Esophagus squamous epithelium (tissue), 5 donors: ENCODE data around the gene COPS9. TPM values are rescaled to one million over a fixed set of nuclear protein-coding genes. Genes with fewer than 3 reads are reported as not detected.

ENCODE experiments used
- DNase-seq: peaks from one replicate; lab custom pipeline; 2025; lab: John Stamatoyannopoulos, UW
- H3K27ac ChIP-seq, 4 donors: fragments of 200-600 bp; sonication (generic); one replicate each; pipeline ENCODE4 v1.5.1; 2016 to 2019; ENCODE audit warnings: mild to moderate bottlenecking in 1 of 4
- H3K27me3 ChIP-seq, 4 donors: fragments of 200-600 bp; sonication (generic); 1 replicate in 3 of 4; 2 replicates in 1 of 4; pipeline versions ENCODE4 v1.5.1 to v1.6.0; 2017 to 2021; ENCODE audit warnings: antibody characterized with exemption in 1 of 4
- H3K36me3 ChIP-seq, 3 donors: fragments of 200-600 bp; sonication (generic); one replicate each; pipeline ENCODE4 v1.5.1; 2016 to 2019
- H3K4me1 ChIP-seq, 3 donors: fragments of 200-600 bp; sonication (generic); one replicate each; pipeline ENCODE4 v1.5.1; 2017 to 2019
- H3K4me3 ChIP-seq, 4 donors: fragments of 200-600 bp; sonication (generic); 1 replicate in 3 of 4; 2 replicates in 1 of 4; pipeline ENCODE4 v1.5.1; 2016 to 2019; ENCODE audit warnings: mild to moderate bottlenecking in 2 of 4, moderate library complexity in 1 of 4
- H3K9me3 ChIP-seq, 3 donors: fragments of 200-600 bp; sonication (generic); one replicate each; pipeline ENCODE4 v1.5.1; 2016 to 2019
- CTCF ChIP-seq, 6 experiments: fragments of 450-650 bp in 4 of 6; fragments of 200-600 bp in 2 of 6; sonication (generic) in 2 of 6; IDR thresholded peaks; one replicate each; pipeline ENCODE4 v1.5.1; 2016 to 2019; ENCODE audit warnings: antibody characterized with exemption in 6 of 6, mild to moderate bottlenecking in 4 of 6, moderate library complexity in 4 of 6
- POLR2A ChIP-seq, 4 donors: fragments of 450-650 bp; IDR thresholded peaks; one replicate each; pipeline ENCODE4 v1.6.1; 2017; ENCODE audit warnings: antibody characterized with exemption in 4 of 4, mild to moderate bottlenecking in 4 of 4, moderate library complexity in 3 of 4
- WGBS, 2 donors: methylation state at CpG; one replicate each; pipeline ENCODE4 v1.1.5; 2018; 5-methylcytosine and 5-hydroxymethylcytosine counted together
- intact Hi-C: fragments of 100-400 bp; cut with DNase I; formaldehyde crosslinking; loops from one replicate; pipeline ENCODE4 v1.15.0; 2022
- total RNA-seq, 4 donors: library from RNA; depleted of rRNA; stranded (reverse); fragments of >200 nt; gene quantifications; one replicate each; pipeline ENCODE4 v1.1.0, GENCODE V29; 2016
- donor health status: DM: yes; HTN: yes; CAD: no.

COPS9 gene
- 100 to 1,000 TPM; 103 to 225 (median 195) TPM for total RNA-seq

GRCh38 chr2:240136013-240136670, at the start of gene COPS9:
COPS9 (minus strand) TSS chr2:240136305; CDS start chr2:240136284, 21 bp downstream.
- WGBS, 2 donors, result 0 to 7% methylated on average over 1 to 3 of the region's 79 CpGs
- intact Hi-C loops, result no loop called here
- H3K27ac ChIP-seq, result peak within 1 kb of the TSS; percentile 38 to 82 (median 76)
- peak within 1 kb of the TSS; percentile 63 to 89 (median 72) for H3K4me3 ChIP-seq
- H3K36me3 ChIP-seq, result peaks cover 0 to 28% (median 15%) of the 10 kb centered on the region in 3 donors
- no peaks in the 10 kb centered on the region for H3K27me3 ChIP-seq
- H3K9me3 ChIP-seq, result no peaks in the 10 kb centered on the region
- TF ChIP-seq CTCF (IDR thresholded peaks at IDR 0.05), result peak in 3 of 6 experiments; percentile 16 to 40 (median 16)
- TF ChIP-seq POLR2A (IDR thresholded peaks at IDR 0.05), result peak in 2 of 4 donors; percentile 51 to 55
- peaks cover 14 to 26% (median 22%) of the 10 kb centered on the region in 3 donors for H3K4me1 ChIP-seq
- DNase-seq, result no peak

GRCh38 chr2:240184656-240185055, 48.6 kb upstream of the COPS9 start:
- Histone ChIP-seq H3K27ac (no peak overlapping the region), H3K9me3 (peaks cover 0 to 9% (median 0%) of the 10 kb centered on the region in 3 donors), H3K4me1 (peaks cover 0 to 8% (median 0%) of the 10 kb centered on the region in 3 donors), H3K4me3 (no peak overlapping the region), H3K27me3 (peaks cover 0 to 34% (median 0%) of the 10 kb centered on the region in 4 donors), H3K36me3 (no peaks in the 10 kb centered on the region)
- TF ChIP-seq CTCF (IDR thresholded peaks at IDR 0.05), result no peak
- TF ChIP-seq POLR2A (IDR thresholded peaks at IDR 0.05), result no peak
- WGBS, 2 donors, result 43 to 49% methylated on average over 3 of the region's 3 CpGs
- DNase-seq, result no peak
- intact Hi-C loops, result no loop called here

- no peak for DNase-seq
Measured at GRCh38 chr2:240183875-240184590, 47.9 kb upstream of the COPS9 start.

GRCh38 chr2:240183006-240183874, 47.1 kb upstream of the COPS9 start:
- TF ChIP-seq CTCF (IDR thresholded peaks at IDR 0.05) (no peak), POLR2A (IDR thresholded peaks at IDR 0.05) (no peak)

More at GRCh38 chr2:240183875-240184590, 47.9 kb upstream of the COPS9 start:
- Histone ChIP-seq H3K4me3 (no peak overlapping the region), H3K36me3 (no peaks in the 10 kb centered on the region), H3K27ac (no peak overlapping the region), H3K9me3 (peaks cover 0 to 9% (median 0%) of the 10 kb centered on the region in 3 donors), H3K27me3 (peaks cover 0 to 38% (median 0%) of the 10 kb centered on the region in 4 donors), H3K4me1 (peaks cover 0 to 10% (median 0%) of the 10 kb centered on the region in 3 donors)
- intact Hi-C loops, result no loop called here
- 87 to 89% methylated on average over 5 to 13 of the region's 13 CpGs for WGBS, 2 donors
- TF ChIP-seq CTCF (IDR thresholded peaks at IDR 0.05), result no peak
- no peak for TF ChIP-seq POLR2A (IDR thresholded peaks at IDR 0.05)

More at GRCh38 chr2:240183006-240183874, 47.1 kb upstream of the COPS9 start:
- peaks cover 0 to 9% (median 0%) of the 10 kb centered on the region in 3 donors for H3K9me3 ChIP-seq
- H3K4me3 ChIP-seq, result no peak overlapping the region
- H3K27me3 ChIP-seq, result peaks cover 0 to 46% (median 0%) of the 10 kb centered on the region in 4 donors
- no peaks in the 10 kb centered on the region for H3K36me3 ChIP-seq
- no peak overlapping the region for H3K27ac ChIP-seq
- no peak for DNase-seq
- intact Hi-C loops, result no loop called here
- whole genome bisulfite sequencing, 2 donors, result 76 to 77% methylated on average over 13 to 18 of the region's 22 CpGs
- peaks cover 0 to 10% (median 0%) of the 10 kb centered on the region in 3 donors for H3K4me1 ChIP-seq
